ENCODE measurements around the gene FOXA3. TPM values are rescaled to one million over a fixed set of nuclear protein-coding genes. Genes with fewer than 3 reads are reported as not detected.

The FOXA3 gene
- polyA plus RNA-seq, 2 of the 4 experiments (the other 2 are of a cell fraction) = 1.6 to 5.3 TPM

GRCh38 chr19:45902651-45903625 lies 38.8 kb downstream of the FOXA3 start:
- CTCF ChIA-PET = interaction anchor here (0.6 to 5.2 kb wide), 17 partner anchors 10 to 174 kb away, joined by 3 to 29 read pairs (median 4); partner anchors contain the start of genes CCDC61, FOXA3, IRF2BP1 and NANOS2
- peak; percentile 98 to 100 for DNase-seq (ENCODE audit: low read depth in 1 of 2, low spot score in 1 of 2)
- FAIRE-seq = peak; percentile 87
- Histone ChIP-seq H3K4me3 (peak overlapping the region; percentile 78), H3K4me2 (peak overlapping the region; percentile 97), H3K9me3 (no peaks in the 10 kb centered on the region), H3K27ac (peak overlapping the region; percentile 89 to 93), H3K4me1 (peaks cover 17% of the 10 kb centered on the region)
- 16% methylated on average over 46 of the region's 73 CpGs for WGBS (ENCODE audit: missing lambda C conversion rate)
- POLR2A ChIA-PET = interaction anchor here (0.6 to 1.8 kb wide), 13 partner anchors 10 to 166 kb away, joined by 3 to 23 read pairs (median 4); partner anchors contain the start of genes CCDC61, FOXA3, IRF2BP1 and NOVA2
- peak; percentile 86 to 95 for ATAC-seq
- TF ChIP-seq HOXB5 (CRISPR knock-in tag; IDR thresholded peaks at IDR 0.05) = no peak
- no peak for TF ChIP-seq POLR2AphosphoS2 (conservative IDR thresholded peaks at IDR 0.05; ENCODE audit: low read length)
- no peak for TF ChIP-seq CTCF (IDR thresholded peaks at IDR 0.05)
- TF ChIP-seq HOXB13 (CRISPR knock-in tag; IDR thresholded peaks at IDR 0.05; ENCODE audit: low read depth) = no peak
- TF ChIP-seq JUN (IDR thresholded peaks at IDR 0.05) = peak; percentile 79 to 82; a peak in 3 of 5 replicates
- no peak for TF ChIP-seq EHF (CRISPR knock-in tag; IDR thresholded peaks at IDR 0.05)
- TF ChIP-seq MYC (IDR thresholded peaks at IDR 0.05; ENCODE audit: borderline replicate concordance, low read length) = no peak
- peak; percentile 60; the same call in 1 of the 2 replicates for TF ChIP-seq KDM1A (IDR thresholded peaks at IDR 0.05; ENCODE audit: low read depth)
- no peak for TF ChIP-seq BHLHE40 (IDR thresholded peaks at IDR 0.05; ENCODE audit: low read depth, low read length)
- TF ChIP-seq ELK1 (IDR thresholded peaks at IDR 0.05; ENCODE audit: low read depth, low read length) = no peak
- TF ChIP-seq ZFP36 (IDR thresholded peaks at IDR 0.05; ENCODE audit: borderline replicate concordance, partially characterized antibody) = no peak
- no peak for TF ChIP-seq FOSB (CRISPR knock-in tag; IDR thresholded peaks at IDR 0.05)
- TF ChIP-seq SMC3 (IDR thresholded peaks at IDR 0.05) = no peak
- no peak for TF ChIP-seq RARB (CRISPR knock-in tag; IDR thresholded peaks at IDR 0.05)
- no peak for TF ChIP-seq MAFK (IDR thresholded peaks at IDR 0.05; ENCODE audit: partially characterized antibody)
- TF ChIP-seq NFE2L2 (conservative IDR thresholded peaks at IDR 0.05; ENCODE audit: low read length) = no peak
- 0 out of 2 replicates have a peak, but pooled peaks have one; percentile 75 for TF ChIP-seq RCOR1 (IDR thresholded peaks at IDR 0.05; ENCODE audit: low read depth, low read length)
- no peak for TF ChIP-seq ZC3H11A (IDR thresholded peaks at IDR 0.05)
- TF ChIP-seq CHD2 (IDR thresholded peaks at IDR 0.05; ENCODE audit: low read length, partially characterized antibody) = no peak
- TF ChIP-seq PBX3 (IDR thresholded peaks at IDR 0.05) = peak; percentile 60; the same call in 1 of the 2 replicates
- no peak for TF ChIP-seq REST (IDR thresholded peaks at IDR 0.05)
- TF ChIP-seq SREBF2 (IDR thresholded peaks at IDR 0.05) = no peak
- no peak for TF ChIP-seq HEYL (CRISPR knock-in tag; IDR thresholded peaks at IDR 0.05)
- TF ChIP-seq KDM5A (IDR thresholded peaks at IDR 0.05) = no peak
- no peak for TF ChIP-seq RAD21 (conservative IDR thresholded peaks at IDR 0.05 in 1 of 2, IDR thresholded peaks at IDR 0.05 in 1 of 2)
- TF ChIP-seq ZSCAN20 (CRISPR knock-in tag; IDR thresholded peaks at IDR 0.05) = no peak
- no peak for TF ChIP-seq CBX8 (IDR thresholded peaks at IDR 0.05)
- no peak for TF ChIP-seq NPAS2 (CRISPR knock-in tag; IDR thresholded peaks at IDR 0.05; ENCODE audit: borderline replicate concordance)
- TF ChIP-seq HOXA7 (CRISPR knock-in tag; IDR thresholded peaks at IDR 0.05) = no peak
- TF ChIP-seq HMGXB4 (CRISPR knock-in tag; IDR thresholded peaks at IDR 0.05; ENCODE audit: borderline replicate concordance) = no peak
